PC-3 (cell line): ENCODE measurements around the gene SPOP. TPM values are rescaled to one million over a fixed set of nuclear protein-coding genes. Genes with fewer than 3 reads are reported as not detected.

ENCODE experiments used
- ATAC-seq: fragments of 200-7000 bp; cut with Tn5 transposase; 2 replicates; pipeline ENCODE4 v1.9.1; 2020; ENCODE audit warnings: mild to moderate bottlenecking, moderate library complexity
- BruUV-seq: library from RNA; stranded (reverse); fragments of 400-500 nt; replicated peaks from 2 replicates; lab custom pipeline; 2021; lab: Mats Ljungman, UMichigan
- CTCF ChIA-PET: fragments of 300-600 bp; sonication (Branson Sonifier 250); formaldehyde crosslinking; loops from one replicate; lab custom pipeline; 2022; ENCODE audit warnings: antibody characterized with exemption; lab: Charles Lee
- POLR2A ChIA-PET: fragments of 300-600 bp; sonication (Branson Sonifier 250); formaldehyde crosslinking; loops from one replicate; lab custom pipeline; 2022; ENCODE audit warnings: antibody characterized with exemption; ENCODE audit not compliant: unreplicated experiment; lab: Charles Lee
- DNase-seq: peaks from one replicate; pipeline ENCODE4 v3.0.0-alpha.2; 2015
- H2AFZ ChIP-seq: fragments of 300-600 bp; sonication (generic); 2 replicates; pipeline ENCODE4 v1.6.0; 2016; ENCODE audit warnings: antibody characterized with exemption, low read length
- H3F3A ChIP-seq: fragments of 300-600 bp; sonication (generic); one replicate; pipeline ENCODE4 v1.6.0; 2017; ENCODE audit warnings: antibody characterized with exemption, low read length, control low read depth, mild to moderate bottlenecking; ENCODE audit not compliant: unreplicated experiment
- H3K27ac ChIP-seq: fragments of 300-600 bp; sonication (generic); 2 replicates; pipeline ENCODE4 v1.5.1; 2016; ENCODE audit warnings: mild to moderate bottlenecking, low read length
- H3K27me3 ChIP-seq: fragments of 300-600 bp; sonication (generic); 2 replicates; pipeline ENCODE4 v1.6.1; 2016; ENCODE audit warnings: low read length, mixed read lengths
- H3K36me3 ChIP-seq: fragments of 300-600 bp; sonication (generic); 2 replicates; pipeline ENCODE4 v1.6.1; 2016; ENCODE audit warnings: low read depth, mixed run types, low read length, mixed read lengths
- H3K4me1 ChIP-seq: fragments of 300-600 bp; sonication (generic); 2 replicates; pipeline ENCODE4 v1.5.1; 2016; ENCODE audit warnings: low read length; ENCODE audit not compliant: insufficient read depth
- H3K4me2 ChIP-seq: fragments of 300-600 bp; sonication (generic); 2 replicates; pipeline ENCODE4 v1.6.0; 2016; ENCODE audit warnings: low read length
- H3K4me3 ChIP-seq: fragments of 300-600 bp; sonication (generic); 2 replicates; pipeline ENCODE4 v1.5.1; 2016; ENCODE audit warnings: mild to moderate bottlenecking, low read length, mixed read lengths
- H3K79me2 ChIP-seq: fragments of 300-600 bp; sonication (generic); 2 replicates; pipeline ENCODE4 v1.6.1; 2017; ENCODE audit warnings: low read length, mixed read lengths
- H3K9ac ChIP-seq: fragments of 300-600 bp; sonication (generic); 2 replicates; pipeline ENCODE4 v1.6.0; 2016; ENCODE audit warnings: mild to moderate bottlenecking, low read length
- H3K9me2 ChIP-seq: fragments of 300-600 bp; sonication (generic); replicated peaks from 2 replicates; pipeline ENCODE4 v1.6.1; 2016; ENCODE audit warnings: mixed run types, low read length, mixed read lengths
- H3K9me3 ChIP-seq: fragments of 300-600 bp; sonication (generic); 2 replicates; pipeline ENCODE4 v1.6.1; 2016; ENCODE audit warnings: low read length, mixed read lengths
- H4K20me1 ChIP-seq: fragments of 300-600 bp; sonication (generic); 2 replicates; pipeline ENCODE4 v1.6.1; 2016; ENCODE audit warnings: low read length, mixed read lengths
- EZH2 ChIP-seq: fragments of 300-600 bp; sonication (generic); IDR thresholded peaks from one replicate; pipeline ENCODE4 v1.6.1; 2017; ENCODE audit warnings: antibody characterized with exemption, mild to moderate bottlenecking, low read length; ENCODE audit not compliant: unreplicated experiment
- EZH2phosphoT487 ChIP-seq: fragments of 300-600 bp; sonication (generic); IDR thresholded peaks from 2 replicates; pipeline ENCODE4 v1.6.1; 2018; ENCODE audit warnings: mild to moderate bottlenecking, antibody characterized with exemption, low read length, borderline replicate concordance
- intact Hi-C: fragments of 100-400 bp; cut with micrococcal nuclease; formaldehyde crosslinking; loops from 2 replicates; pipeline ENCODE4 v1.9.0; 2023
- total RNA-seq: library from RNA; depleted of rRNA; stranded (reverse); fragments of >200 nt; gene quantifications from 2 replicates; pipeline ENCODE4 v1.2.3, GENCODE V29; 2014
- TF ChIP-seq, protein P1 (sequence below): fragments of 300-600 bp; sonication (generic); conservative IDR thresholded peaks from 2 replicates; pipeline ENCODE4 v1.5.1; 2017; ENCODE audit warnings: antibody characterized with exemption, low read depth, mild to moderate bottlenecking, low read length

SPOP gene
- total RNA-seq, 1 experiment from 2014 or later = 54.7 TPM

DNA sequence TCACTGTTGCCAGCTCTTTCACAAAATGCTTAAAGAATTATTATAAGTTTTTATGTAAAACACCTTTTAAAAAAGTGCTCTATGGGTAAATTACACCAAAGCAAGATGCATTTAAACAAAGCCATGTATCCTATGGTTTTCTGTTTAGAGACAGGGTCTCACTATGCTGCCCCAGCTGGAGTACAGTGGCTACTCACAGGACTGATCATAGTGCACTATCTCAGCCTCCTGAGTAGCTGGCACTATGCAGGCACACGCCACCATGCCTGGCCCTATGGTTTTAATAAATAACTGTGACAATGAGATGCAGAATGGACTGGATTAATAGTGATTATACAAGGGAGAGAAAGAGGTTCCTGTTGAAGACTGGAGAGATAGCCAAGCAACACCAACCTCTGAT, 40.2 kb downstream of the SPOP start:
- POLR2A ChIA-PET = interaction anchor here (0.6 to 1.1 kb wide), 3 partner anchors 9 to 425 kb away, joined by 3 to 7 read pairs (median 5); partner anchors contain the start of gene FAM117A
- peaks cover 8% of the 10 kb centered on the region; the same call in 1 of the 2 replicates for H3K36me3 ChIP-seq
- H3K79me2 ChIP-seq = peaks cover 59% of the 10 kb centered on the region
- no peaks in the 10 kb centered on the region for H3K27me3 ChIP-seq
- DNase-seq (no peak), ATAC-seq (peak; percentile 50)
- intact Hi-C loops = loop anchor here (5.0 kb wide), 2 partner anchors 40 to 65 kb away; partner anchors contain the start of gene SPOP
- H3K9me2 ChIP-seq = no peaks in the 10 kb centered on the region
- H3K4me1 ChIP-seq = peaks cover 13% of the 10 kb centered on the region
- H3K4me3 ChIP-seq = no peak overlapping the region
- no peak overlapping the region for H2AFZ ChIP-seq
- no peak overlapping the region for H3K27ac ChIP-seq
- H4K20me1 ChIP-seq = no peaks in the 10 kb centered on the region
- H3K9ac ChIP-seq = no peak overlapping the region
- TF ChIP-seq, protein P1, sequence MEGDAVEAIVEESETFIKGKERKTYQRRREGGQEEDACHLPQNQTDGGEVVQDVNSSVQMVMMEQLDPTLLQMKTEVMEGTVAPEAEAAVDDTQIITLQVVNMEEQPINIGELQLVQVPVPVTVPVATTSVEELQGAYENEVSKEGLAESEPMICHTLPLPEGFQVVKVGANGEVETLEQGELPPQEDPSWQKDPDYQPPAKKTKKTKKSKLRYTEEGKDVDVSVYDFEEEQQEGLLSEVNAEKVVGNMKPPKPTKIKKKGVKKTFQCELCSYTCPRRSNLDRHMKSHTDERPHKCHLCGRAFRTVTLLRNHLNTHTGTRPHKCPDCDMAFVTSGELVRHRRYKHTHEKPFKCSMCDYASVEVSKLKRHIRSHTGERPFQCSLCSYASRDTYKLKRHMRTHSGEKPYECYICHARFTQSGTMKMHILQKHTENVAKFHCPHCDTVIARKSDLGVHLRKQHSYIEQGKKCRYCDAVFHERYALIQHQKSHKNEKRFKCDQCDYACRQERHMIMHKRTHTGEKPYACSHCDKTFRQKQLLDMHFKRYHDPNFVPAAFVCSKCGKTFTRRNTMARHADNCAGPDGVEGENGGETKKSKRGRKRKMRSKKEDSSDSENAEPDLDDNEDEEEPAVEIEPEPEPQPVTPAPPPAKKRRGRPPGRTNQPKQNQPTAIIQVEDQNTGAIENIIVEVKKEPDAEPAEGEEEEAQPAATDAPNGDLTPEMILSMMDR = no peak
- TF ChIP-seq EZH2 = no peak
- TF ChIP-seq EZH2phosphoT487 = no peak
- BruUV-seq = no TSS peak
- no peaks in the 10 kb centered on the region for H3F3A ChIP-seq
- no peaks in the 10 kb centered on the region for H3K9me3 ChIP-seq
- CTCF ChIA-PET = no interaction called here
- H3K4me2 ChIP-seq = no peak overlapping the region

DNA sequence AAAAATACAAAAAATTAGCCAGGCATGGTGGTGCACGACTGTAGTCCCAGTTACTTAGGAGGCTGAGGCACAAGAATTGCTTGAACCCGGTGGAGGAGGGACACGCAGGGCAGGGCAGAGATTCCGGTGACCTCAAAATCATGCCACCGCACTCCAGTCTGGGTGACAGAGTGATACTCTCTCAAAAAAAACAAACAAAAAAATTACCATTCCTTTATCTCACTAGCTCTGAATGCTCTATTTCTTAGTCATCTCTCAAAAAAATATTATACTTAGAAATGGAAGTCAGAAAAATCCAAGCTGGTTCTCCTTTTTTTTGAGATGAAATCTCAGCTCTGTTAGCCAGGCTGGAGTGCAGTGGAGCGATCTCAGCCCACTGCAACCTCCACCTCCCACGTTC, 40.8 kb downstream of the SPOP start:
- Histone ChIP-seq H2AFZ (no peak overlapping the region), H3K9me2 (no peaks in the 10 kb centered on the region), H3K9ac (no peak overlapping the region), H3K79me2 (peaks cover 54% of the 10 kb centered on the region), H3K4me1 (peaks cover 13% of the 10 kb centered on the region), H3K27ac (no peak overlapping the region), H3K36me3 (peaks cover 8% of the 10 kb centered on the region; the same call in 1 of the 2 replicates), H4K20me1 (no peaks in the 10 kb centered on the region), H3K27me3 (no peaks in the 10 kb centered on the region), H3K4me3 (no peak overlapping the region), H3K4me2 (no peak overlapping the region), H3F3A (no peaks in the 10 kb centered on the region), H3K9me3 (no peaks in the 10 kb centered on the region)
- intact Hi-C loops = loop anchor here (5.0 kb wide), 2 partner anchors 40 to 65 kb away; partner anchors contain the start of gene SPOP
- DNase-seq (peak; percentile 22), ATAC-seq (no peak)
- no TSS peak for BruUV-seq
- POLR2A ChIA-PET = interaction anchor here (0.6 to 1.1 kb wide), 3 partner anchors 10 to 425 kb away, joined by 3 to 7 read pairs (median 5); partner anchors contain the start of gene FAM117A
- TF ChIP-seq EZH2 (no peak), EZH2phosphoT487 (no peak)
- TF ChIP-seq, protein P1 = no peak
- CTCF ChIA-PET = no interaction called here

DNA sequence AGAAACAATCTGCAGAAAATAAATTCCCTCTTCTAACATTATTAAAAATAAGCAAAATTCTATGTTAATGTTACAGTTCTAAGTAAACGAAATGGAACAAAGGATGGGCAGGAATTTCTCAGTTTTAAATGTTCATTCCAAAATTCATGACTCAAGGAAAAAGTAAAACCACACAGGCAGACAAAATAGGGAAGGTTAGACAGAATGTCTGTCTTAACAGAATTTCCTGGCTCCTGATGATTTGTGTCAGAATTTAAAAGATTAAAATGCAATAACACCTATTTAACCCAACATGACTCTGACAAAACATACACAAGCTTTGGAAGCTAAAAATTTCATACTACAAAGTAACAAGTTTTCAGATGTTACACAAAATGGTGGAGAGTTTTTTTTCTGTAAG, 42.8 kb downstream of the SPOP start:
- no peak overlapping the region for H2AFZ ChIP-seq
- no TSS peak for BruUV-seq
- no peak overlapping the region for H3K9ac ChIP-seq
- H3K4me2 ChIP-seq = no peak overlapping the region
- intact Hi-C loops = loop anchor here (5.0 kb wide), 2 partner anchors 42 to 63 kb away; partner anchors contain the start of gene SPOP
- peaks cover 13% of the 10 kb centered on the region for H3K4me1 ChIP-seq
- no peak overlapping the region for H3K27ac ChIP-seq
- no peaks in the 10 kb centered on the region for H3F3A ChIP-seq
- CTCF ChIA-PET = no interaction called here
- no peaks in the 10 kb centered on the region for H3K27me3 ChIP-seq
- ATAC-seq = no peak
- DNase-seq = no peak
- H3K9me2 ChIP-seq = no peaks in the 10 kb centered on the region
- H3K4me3 ChIP-seq = no peak overlapping the region
- H4K20me1 ChIP-seq = no peaks in the 10 kb centered on the region
- TF ChIP-seq EZH2phosphoT487 (no peak), EZH2 (no peak)
- TF ChIP-seq, protein P1 = no peak
- H3K79me2 ChIP-seq = peaks cover 53% of the 10 kb centered on the region
- H3K36me3 ChIP-seq = peaks cover 8% of the 10 kb centered on the region; the same call in 1 of the 2 replicates
- POLR2A ChIA-PET = no interaction called here
- no peaks in the 10 kb centered on the region for H3K9me3 ChIP-seq
